NCI-H510A (cell line): ENCODE results near the gene IL24.

Experiments
- DNase-seq: peaks from one replicate; lab custom pipeline; 2025; lab: John Stamatoyannopoulos, UW

The IL24 gene

GRCh38 chr1:206925106-206925736 is 28.0 kb downstream of the IL24 start:
- no peak for DNase-seq

- no peak for DNase-seq
Observed at GRCh38 chr1:206926286-206926685, 29.0 kb downstream of the IL24 start.

GRCh38 chr1:206929524-206929923 is 32.3 kb downstream of the IL24 start:
- no peak for DNase-seq

- no peak for DNase-seq
Observed at GRCh38 chr1:206930210-206930798, 33.1 kb downstream of the IL24 start.

GRCh38 chr1:206931709-206932108 is 34.5 kb downstream of the IL24 start:
- DNase-seq: no peak

GRCh38 chr1:206932177-206932576 is 34.9 kb downstream of the IL24 start:
- no peak for DNase-seq

- no peak for DNase-seq
Observed at GRCh38 chr1:206933333-206933945, 36.2 kb downstream of the IL24 start.

- DNase-seq: no peak
Observed at GRCh38 chr1:206935491-206936067, 38.3 kb downstream of the IL24 start.

GRCh38 chr1:206937425-206937824 is 40.2 kb downstream of the IL24 start:
- no peak for DNase-seq

- DNase-seq: no peak
Observed at GRCh38 chr1:206939131-206939530, 41.9 kb downstream of the IL24 start.

GRCh38 chr1:206939841-206940587 is 42.8 kb downstream of the IL24 start:
- DNase-seq: no peak

- no peak for DNase-seq
Observed at GRCh38 chr1:206940588-206940936, 43.3 kb downstream of the IL24 start.

GRCh38 chr1:206941766-206942418 is 44.6 kb downstream of the IL24 start:
- no peak for DNase-seq

- DNase-seq: no peak
Observed at GRCh38 chr1:206944703-206945102, 47.5 kb downstream of the IL24 start.

- DNase-seq: no peak
Observed at GRCh38 chr1:206945779-206946178, 48.5 kb downstream of the IL24 start.

- DNase-seq: no peak
Observed at GRCh38 chr1:206946261-206946660, 49.0 kb downstream of the IL24 start, which contains the start of gene PIGR. TSS of gene PIGR (minus strand) at chr1:206946466. CDS start at chr1:206940531, 5,935 bp downstream.

- DNase-seq: no peak
Observed at GRCh38 chr1:206947255-206947654, 50.0 kb downstream of the IL24 start.

GRCh38 chr1:206949208-206949607 is 52.0 kb downstream of the IL24 start:
- DNase-seq: no peak

- DNase-seq: no peak
Observed at GRCh38 chr1:206949641-206950040, 52.4 kb downstream of the IL24 start.

- no peak for DNase-seq
Observed at GRCh38 chr1:206951318-206952100, 54.3 kb downstream of the IL24 start.

GRCh38 chr1:206952171-206952570 is 54.9 kb downstream of the IL24 start:
- no peak for DNase-seq
